Nasal cavity respiratory epithelium epithelial cell of viscerocranial mucosa (primary cell): Measurements from ENCODE around the gene RNF145. TPM values are rescaled to one million over a fixed set of nuclear protein-coding genes. Genes with fewer than 3 reads are reported as not detected.

Experiments used
- total RNA-seq: library from RNA; depleted of rRNA; stranded (reverse); fragments of >200 nt; gene quantifications from 2 replicates; pipeline ENCODE4 v1.2.3, GENCODE V29; 2014

Gene RNF145
- 97.4 and 164 TPM in 2 replicates for total RNA-seq

GRCh38 chr5:159209438-159210209 is at the start of gene RNF145:
RNF145 (minus strand) TSS chr5:159209553; CDS start chr5:159203617, 5,936 bp downstream.

Other genes starting within 250 kb of the RNF145 start
- not detected in 2 replicates for gene EBF1, start 109.6 kb downstream of the RNF145 start, total RNA-seq
- 34.7 and 35.2 TPM in 2 replicates for gene UBLCP1, start 53.7 kb upstream of the RNF145 start, total RNA-seq
- not detected in 2 replicates for gene IL12B, start 120.9 kb upstream of the RNF145 start, total RNA-seq